K562 (cell line): Measurements from ENCODE around the gene TRAF5. TPM values are rescaled to one million over a fixed set of nuclear protein-coding genes. Genes with fewer than 3 reads are reported as not detected.

Source experiments
- DPF2 ChIP-seq: fragments of 450-650 bp; IDR thresholded peaks from 2 replicates; pipeline ENCODE4 v1.6.1; 2016
- FOSL1 ChIP-seq: fragments of 200-800 bp; sonication (Bioruptor generic); conservative IDR thresholded peaks from 2 replicates; pipeline ENCODE4 v1.6.1; 2016; ENCODE audit warnings: missing genetic modification characterization, missing compliant biosample characterization
- HEY1 ChIP-seq: fragments of 250-450 bp; sonication (Bioruptor Pico); IDR thresholded peaks from 2 replicates; pipeline ENCODE4 v1.5.0; 2020; ENCODE audit warnings: mild to moderate bottlenecking, moderate library complexity, borderline replicate concordance
- KLF10 ChIP-seq: fragments of 250-450 bp; sonication (Bioruptor Pico); IDR thresholded peaks from 2 replicates; pipeline ENCODE4 v1.6.1; 2021; ENCODE audit warnings: matching md5 sums
- MEF2A ChIP-seq: IDR thresholded peaks from 2 replicates; pipeline ENCODE4 v1.6.1; 2011; ENCODE audit warnings: low read depth, mild to moderate bottlenecking, low read length, moderate library complexity; ENCODE audit not compliant: control insufficient read depth
- MTA3 ChIP-seq: fragments of 450-650 bp; formaldehyde crosslinking; IDR thresholded peaks from 2 replicates; pipeline ENCODE4 v1.6.1; 2017; ENCODE audit warnings: mild to moderate bottlenecking, borderline replicate concordance
- NR2F6 ChIP-seq: fragments of 450-650 bp; formaldehyde crosslinking; IDR thresholded peaks from 2 replicates; pipeline ENCODE4 v1.4.0; 2020; ENCODE audit warnings: mild to moderate bottlenecking
- TAF15 ChIP-seq: fragments of 200-400 bp; formaldehyde crosslinking; IDR thresholded peaks from 2 replicates; pipeline ENCODE4 v1.6.1; 2017; ENCODE audit warnings: mild to moderate bottlenecking, low read depth, low read length, moderate library complexity
- TBP ChIP-seq: optimal IDR thresholded peaks from 2 replicates; pipeline ENCODE3; 2011; ENCODE audit warnings: low read depth, low read length, improper control_type of control experiment
- TCF3 ChIP-seq: sonication (generic); formaldehyde crosslinking; IDR thresholded peaks from 2 replicates; pipeline ENCODE4 v1.4.0; 2020; ENCODE audit warnings: mild to moderate bottlenecking, missing genetic modification reagents
- ZNF165 ChIP-seq: fragments of 250-450 bp; sonication (Bioruptor Pico); IDR thresholded peaks from 2 replicates; pipeline ENCODE4 v1.4.0; 2020; ENCODE audit warnings: borderline replicate concordance
- ZNF175 ChIP-seq: fragments of 200-800 bp; sonication (Bioruptor generic); IDR thresholded peaks from 2 replicates; pipeline ENCODE4 v1.6.1; 2016; ENCODE audit warnings: low read depth, mild to moderate bottlenecking, missing genetic modification characterization, missing compliant biosample characterization
- ZNF316 ChIP-seq: fragments of 450-650 bp; IDR thresholded peaks from 2 replicates; pipeline ENCODE4 v1.6.1; 2016
- ZNF778 ChIP-seq: fragments of 450-650 bp; formaldehyde crosslinking; IDR thresholded peaks from 2 replicates; pipeline ENCODE4 v1.4.0; 2020; ENCODE audit warnings: mild to moderate bottlenecking, moderate library complexity
- polyA plus RNA-seq, 8 experiments: library from polyadenylated mRNA; depleted of rRNA in 4 of 8; stranded (reverse) in 5 of 8; unstranded in 3 of 8; fragments of >200 nt; fragmentation: Nextera tagmentation in 2 of 8; fragmentation: Illumina TruSeq in 1 of 8; extraction: Ambion mirVana in 2 of 8; extraction: Trizol in 1 of 8; gene quantifications; 2 replicates each; pipeline versions ENCODE4 v1.2.1 to v1.2.3, GENCODE V29; 2011 to 2014; ENCODE audit warnings: inconsistent platforms in 1 of 8, missing spikeins in 1 of 8
- total RNA-seq, 7 experiments: library from RNA; depleted of rRNA in 6 of 7; stranded (reverse); fragments of >200 nt in 6 of 7; fragmentation: Illumina TruSeq in 2 of 7; extraction: Trizol in 2 of 7; gene quantifications; 2 replicates each; pipeline versions ENCODE4 v1.2.1 to v1.2.3, GENCODE V29; 2011 to 2021; ENCODE audit warnings: low replicate concordance in 1 of 7
- TF ChIP-seq, protein P1 (sequence below): fragments of 200-800 bp; sonication (Bioruptor generic); IDR thresholded peaks from 2 replicates; pipeline ENCODE4 v1.6.1; 2017; ENCODE audit warnings: missing genetic modification characterization, missing compliant biosample characterization
- TF ChIP-seq, protein P2 (sequence below): fragments of 450-650 bp; formaldehyde crosslinking; IDR thresholded peaks from 2 replicates; pipeline ENCODE4 v1.4.0; 2022; ENCODE audit warnings: missing genetic modification characterization
- TF ChIP-seq, protein P3 (sequence below), 2 experiments: IDR thresholded peaks; 2 replicates each; pipeline ENCODE4 v1.6.1; 2012; ENCODE audit warnings: improper control_type of control experiment in 2 of 2, low read depth in 2 of 2, low read length in 2 of 2, borderline replicate concordance in 1 of 2

Gene TRAF5
- total and polyA plus RNA-seq, 9 of the 15 experiments (the other 6 are each of a cell fraction or from before 2014, with no cell fraction given), result 2.0 to 9.3 (median 5.3) TPM

DNA sequence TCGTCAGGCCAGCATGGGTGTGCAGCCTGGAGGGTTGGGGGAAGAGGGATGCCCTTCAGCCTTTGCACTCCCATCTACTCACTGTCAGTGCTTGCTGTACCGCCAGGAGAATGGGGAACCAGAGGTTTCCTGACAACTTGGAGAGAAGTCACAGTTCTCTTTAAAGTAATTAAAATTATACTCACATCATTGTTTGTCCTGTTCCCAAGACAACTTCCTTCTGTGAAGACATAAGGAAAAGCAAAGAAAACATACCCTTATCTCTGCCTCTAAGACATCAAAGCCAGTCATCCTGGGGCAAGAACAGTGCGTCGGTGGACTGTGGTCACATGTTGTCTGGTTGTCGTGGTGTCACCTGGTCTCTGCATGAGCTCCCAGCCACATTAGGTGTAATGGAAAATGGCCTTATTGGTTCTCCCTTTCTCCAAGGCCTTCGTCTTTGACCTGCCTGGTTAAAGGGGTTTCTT lies 17.6 kb downstream of the TRAF5 start (continued):
- TF ChIP-seq, protein P1, sequence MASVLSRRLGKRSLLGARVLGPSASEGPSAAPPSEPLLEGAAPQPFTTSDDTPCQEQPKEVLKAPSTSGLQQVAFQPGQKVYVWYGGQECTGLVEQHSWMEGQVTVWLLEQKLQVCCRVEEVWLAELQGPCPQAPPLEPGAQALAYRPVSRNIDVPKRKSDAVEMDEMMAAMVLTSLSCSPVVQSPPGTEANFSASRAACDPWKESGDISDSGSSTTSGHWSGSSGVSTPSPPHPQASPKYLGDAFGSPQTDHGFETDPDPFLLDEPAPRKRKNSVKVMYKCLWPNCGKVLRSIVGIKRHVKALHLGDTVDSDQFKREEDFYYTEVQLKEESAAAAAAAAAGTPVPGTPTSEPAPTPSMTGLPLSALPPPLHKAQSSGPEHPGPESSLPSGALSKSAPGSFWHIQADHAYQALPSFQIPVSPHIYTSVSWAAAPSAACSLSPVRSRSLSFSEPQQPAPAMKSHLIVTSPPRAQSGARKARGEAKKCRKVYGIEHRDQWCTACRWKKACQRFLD (CRISPR knock-in tag), result no peak
- no peak for TF ChIP-seq MTA3
- TF ChIP-seq KLF10 (CRISPR knock-in tag), result no peak
- TF ChIP-seq, protein P2, sequence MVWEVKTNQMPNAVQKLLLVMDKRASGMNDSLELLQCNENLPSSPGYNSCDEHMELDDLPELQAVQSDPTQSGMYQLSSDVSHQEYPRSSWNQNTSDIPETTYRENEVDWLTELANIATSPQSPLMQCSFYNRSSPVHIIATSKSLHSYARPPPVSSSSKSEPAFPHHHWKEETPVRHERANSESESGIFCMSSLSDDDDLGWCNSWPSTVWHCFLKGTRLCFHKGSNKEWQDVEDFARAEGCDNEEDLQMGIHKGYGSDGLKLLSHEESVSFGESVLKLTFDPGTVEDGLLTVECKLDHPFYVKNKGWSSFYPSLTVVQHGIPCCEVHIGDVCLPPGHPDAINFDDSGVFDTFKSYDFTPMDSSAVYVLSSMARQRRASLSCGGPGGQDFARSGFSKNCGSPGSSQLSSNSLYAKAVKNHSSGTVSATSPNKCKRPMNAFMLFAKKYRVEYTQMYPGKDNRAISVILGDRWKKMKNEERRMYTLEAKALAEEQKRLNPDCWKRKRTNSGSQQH (CRISPR knock-in tag), result no peak
- 0 out of 2 replicates have a peak, but pooled peaks have one; percentile 33 for TF ChIP-seq DPF2
- TF ChIP-seq FOSL1 (tag), result peak; percentile 64
- TF ChIP-seq HEY1 (CRISPR knock-in tag), result 0 out of 2 replicates have a peak, but pooled peaks have one; percentile 13
- TF ChIP-seq ZNF165 (CRISPR knock-in tag), result no peak
- no peak for TF ChIP-seq NR2F6
- TF ChIP-seq ZNF316, result no peak
- TF ChIP-seq ZNF175 (CRISPR knock-in tag), result no peak
- no peak for TF ChIP-seq TAF15
- TF ChIP-seq TBP, result no peak
- TF ChIP-seq MEF2A, result no peak
- TF ChIP-seq TCF3, result no peak
- TF ChIP-seq, protein P3, sequence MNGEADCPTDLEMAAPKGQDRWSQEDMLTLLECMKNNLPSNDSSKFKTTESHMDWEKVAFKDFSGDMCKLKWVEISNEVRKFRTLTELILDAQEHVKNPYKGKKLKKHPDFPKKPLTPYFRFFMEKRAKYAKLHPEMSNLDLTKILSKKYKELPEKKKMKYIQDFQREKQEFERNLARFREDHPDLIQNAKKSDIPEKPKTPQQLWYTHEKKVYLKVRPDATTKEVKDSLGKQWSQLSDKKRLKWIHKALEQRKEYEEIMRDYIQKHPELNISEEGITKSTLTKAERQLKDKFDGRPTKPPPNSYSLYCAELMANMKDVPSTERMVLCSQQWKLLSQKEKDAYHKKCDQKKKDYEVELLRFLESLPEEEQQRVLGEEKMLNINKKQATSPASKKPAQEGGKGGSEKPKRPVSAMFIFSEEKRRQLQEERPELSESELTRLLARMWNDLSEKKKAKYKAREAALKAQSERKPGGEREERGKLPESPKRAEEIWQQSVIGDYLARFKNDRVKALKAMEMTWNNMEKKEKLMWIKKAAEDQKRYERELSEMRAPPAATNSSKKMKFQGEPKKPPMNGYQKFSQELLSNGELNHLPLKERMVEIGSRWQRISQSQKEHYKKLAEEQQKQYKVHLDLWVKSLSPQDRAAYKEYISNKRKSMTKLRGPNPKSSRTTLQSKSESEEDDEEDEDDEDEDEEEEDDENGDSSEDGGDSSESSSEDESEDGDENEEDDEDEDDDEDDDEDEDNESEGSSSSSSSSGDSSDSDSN (IDR thresholded peaks at IDR 0.05; ENCODE audit: borderline replicate concordance in 1 of 2, low read depth in 2 of 2, low read length in 2 of 2), result no peak
- no peak for TF ChIP-seq ZNF778
